WI38 (cell line): ENCODE measurements around the gene UNC119.

Experiments used
- H3K4me3 ChIP-seq: 2 replicates; pipeline ENCODE4 v1.5.1; 2011; ENCODE audit warnings: low read depth, mild to moderate bottlenecking, control low read depth, low read length
- CTCF ChIP-seq: IDR thresholded peaks from 2 replicates; pipeline ENCODE4 v1.5.1; 2012; ENCODE audit warnings: low read depth, mild to moderate bottlenecking, control low read depth, low read length

The UNC119 gene

DNA sequence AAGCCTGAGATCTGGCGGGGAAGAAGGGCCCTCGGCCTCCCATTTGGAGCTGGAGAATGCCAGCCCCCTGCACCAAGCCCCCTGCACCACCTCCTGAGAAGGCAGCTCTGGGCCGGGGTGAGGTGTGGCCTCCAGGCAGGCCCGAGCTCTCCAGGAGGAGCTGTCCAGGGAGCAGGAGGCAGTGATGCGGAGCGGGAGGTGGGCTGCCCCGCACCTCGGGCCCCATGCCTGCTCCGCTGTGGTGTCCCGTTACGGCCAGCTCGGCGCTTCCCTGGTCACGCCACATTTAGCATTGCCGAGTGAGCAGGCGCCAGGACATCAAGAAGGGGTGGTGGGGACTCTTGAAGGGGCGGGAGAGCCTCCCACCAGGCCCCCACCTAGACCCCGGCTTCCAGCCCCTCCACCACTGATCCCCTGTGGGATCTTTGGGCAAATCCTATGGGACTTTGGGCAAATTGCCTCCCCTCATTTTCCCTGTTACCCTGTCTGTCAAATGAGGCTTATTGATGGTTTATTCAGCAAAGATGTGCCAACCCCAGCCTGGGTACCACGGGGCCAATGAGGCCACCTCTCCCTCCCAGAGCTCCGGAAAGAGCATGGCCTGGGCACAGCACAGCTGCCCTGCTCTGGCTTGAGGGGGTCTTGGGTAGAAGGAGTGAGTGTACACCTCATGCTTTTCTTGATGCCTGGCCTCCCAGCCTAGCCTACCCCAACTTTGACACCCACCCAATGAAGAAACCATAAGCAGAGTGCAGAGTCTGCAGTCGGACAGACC is 30.9 kb downstream of the UNC119 start:
- no peak for TF ChIP-seq CTCF
- H3K4me3 ChIP-seq: no peak overlapping the region

DNA sequence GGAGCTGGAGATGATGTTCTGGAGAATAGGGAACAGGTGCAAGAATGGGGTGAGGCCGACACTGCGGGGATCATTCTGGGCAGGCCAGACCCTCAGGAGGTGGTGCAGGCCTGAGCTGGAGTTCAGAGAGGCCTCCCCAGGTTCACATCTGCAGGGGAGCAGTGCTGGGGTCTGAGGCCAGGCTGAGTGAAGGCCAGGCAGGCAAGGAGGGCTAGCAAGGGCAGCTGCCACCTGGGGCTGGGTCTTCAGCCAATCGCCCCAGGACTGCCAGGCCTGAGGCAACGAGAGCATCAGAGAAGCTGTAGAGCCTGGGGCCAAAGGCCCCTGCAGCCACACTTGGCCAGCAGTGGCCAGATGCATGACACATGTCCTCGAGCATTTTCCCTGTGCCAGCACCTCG is 31.7 kb downstream of the UNC119 start:
- no peak overlapping the region for H3K4me3 ChIP-seq
- TF ChIP-seq CTCF: no peak

- no peak for TF ChIP-seq CTCF
- H3K4me3 ChIP-seq: no peak overlapping the region
These were observed 33.2 kb downstream of the UNC119 start for GRCh38 chr17:28519236-28519635.

- no peak overlapping the region for H3K4me3 ChIP-seq
- TF ChIP-seq CTCF: no peak
These were observed 33.8 kb downstream of the UNC119 start for GRCh38 chr17:28518578-28518977.

DNA sequence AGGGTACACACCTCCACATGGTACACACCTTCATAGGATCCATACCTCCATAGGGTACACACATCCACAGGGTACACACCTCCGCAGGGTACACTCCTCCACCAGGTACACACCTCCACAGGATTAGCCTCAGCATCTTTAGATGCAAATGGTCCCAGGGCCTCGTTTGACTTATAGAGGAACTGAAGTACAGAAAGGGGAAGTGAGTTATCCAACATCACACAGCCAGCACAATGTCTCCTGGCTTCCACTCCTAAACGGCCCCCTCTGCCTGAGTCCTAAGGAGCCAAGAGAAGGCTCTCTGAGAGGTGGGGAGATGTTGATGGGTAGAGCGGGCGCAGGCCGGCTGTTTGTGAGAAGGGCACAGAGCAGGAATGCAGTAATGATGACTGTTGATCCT is 34.3 kb downstream of the UNC119 start:
- TF ChIP-seq CTCF: no peak
- no peak overlapping the region for H3K4me3 ChIP-seq

GRCh38 chr17:28515518-28515917 is 36.9 kb downstream of the UNC119 start:
- TF ChIP-seq CTCF: no peak
- H3K4me3 ChIP-seq: no peak overlapping the region

GRCh38 chr17:28514561-28515002 is 37.8 kb downstream of the UNC119 start:
- no peak for TF ChIP-seq CTCF
- no peak overlapping the region for H3K4me3 ChIP-seq
